G401 (cell line): Measurements from ENCODE around the gene ADAMTSL1. TPM values are rescaled to one million over a fixed set of nuclear protein-coding genes. Genes with fewer than 3 reads are reported as not detected.

Source experiments
- DNase-seq: peaks from one replicate; pipeline ENCODE4 v3.0.0-alpha.2; 2015; ENCODE audit warnings: low spot score
- in situ Hi-C: cut with HindIII; loops from 2 replicates; pipeline ENCODE4 v1.10.0; 2016; ENCODE audit warnings: low sequenced_read_pairs, mixed read lengths
- total RNA-seq: library from RNA; depleted of rRNA; stranded (reverse); fragments of >200 nt; shearing (Covaris generic); gene quantifications from 2 replicates; pipeline ENCODE4 v1.2.3, GENCODE V29; 2014

Gene ADAMTSL1
- total RNA-seq, 1 experiment from 2014 or later: not detected

- no peak for DNase-seq
- in situ Hi-C loops: no loop called here
Observed at GRCh38 chr9:18707489-18708205, 233.7 kb downstream of the ADAMTSL1 start.

- in situ Hi-C loops: no loop called here
- no peak for DNase-seq
Observed at GRCh38 chr9:18708429-18708828, 234.5 kb downstream of the ADAMTSL1 start.

- in situ Hi-C loops: no loop called here
- DNase-seq: no peak
Observed at GRCh38 chr9:18710065-18710464, 236.1 kb downstream of the ADAMTSL1 start.

GRCh38 chr9:18717759-18718158 is 243.8 kb downstream of the ADAMTSL1 start:
- no peak for DNase-seq
- in situ Hi-C loops: no loop called here

GRCh38 chr9:18718393-18718792 is 244.4 kb downstream of the ADAMTSL1 start:
- in situ Hi-C loops: no loop called here
- DNase-seq: no peak

- DNase-seq: no peak
- in situ Hi-C loops: no loop called here
Observed at GRCh38 chr9:18718932-18719331, 245.0 kb downstream of the ADAMTSL1 start.

- no peak for DNase-seq
- in situ Hi-C loops: no loop called here
Observed at GRCh38 chr9:18720691-18721090, 246.7 kb downstream of the ADAMTSL1 start.

GRCh38 chr9:18721267-18721994 is 247.5 kb downstream of the ADAMTSL1 start:
- no peak for DNase-seq
- in situ Hi-C loops: no loop called here

GRCh38 chr9:18721995-18722310 is 248.0 kb downstream of the ADAMTSL1 start:
- DNase-seq: no peak
- in situ Hi-C loops: no loop called here

GRCh38 chr9:18722882-18723281 is 248.9 kb downstream of the ADAMTSL1 start:
- in situ Hi-C loops: no loop called here
- DNase-seq: no peak

- DNase-seq: no peak
- in situ Hi-C loops: no loop called here
Observed at GRCh38 chr9:18723366-18723765, 249.4 kb downstream of the ADAMTSL1 start.

GRCh38 chr9:18726546-18726945 is 252.6 kb downstream of the ADAMTSL1 start:
- no peak for DNase-seq
- in situ Hi-C loops: no loop called here

- DNase-seq: no peak
- in situ Hi-C loops: no loop called here
Observed at GRCh38 chr9:18727904-18728303, 254.0 kb downstream of the ADAMTSL1 start.

- DNase-seq: no peak
- in situ Hi-C loops: no loop called here
Observed at GRCh38 chr9:18728642-18729041, 254.7 kb downstream of the ADAMTSL1 start.

GRCh38 chr9:18730241-18730640 is 256.3 kb downstream of the ADAMTSL1 start:
- no peak for DNase-seq
- in situ Hi-C loops: no loop called here

GRCh38 chr9:18739127-18739526 is 265.2 kb downstream of the ADAMTSL1 start:
- no peak for DNase-seq
- in situ Hi-C loops: no loop called here

- DNase-seq: no peak
- in situ Hi-C loops: no loop called here
Observed at GRCh38 chr9:18739641-18740318, 265.8 kb downstream of the ADAMTSL1 start.

GRCh38 chr9:18741359-18741758 is 267.4 kb downstream of the ADAMTSL1 start:
- DNase-seq: no peak
- in situ Hi-C loops: no loop called here

GRCh38 chr9:18741945-18742344 is 268.0 kb downstream of the ADAMTSL1 start:
- in situ Hi-C loops: no loop called here
- DNase-seq: no peak

- in situ Hi-C loops: no loop called here
- DNase-seq: peak; percentile 17
Observed at GRCh38 chr9:18743421-18743820, 269.5 kb downstream of the ADAMTSL1 start.
